GM23248 (cell line): ENCODE results near the gene INPP4A. TPM values are rescaled to one million over a fixed set of nuclear protein-coding genes. Genes with fewer than 3 reads are reported as not detected.

Experiments used
- DNase-seq: peaks from one replicate; pipeline ENCODE4 v3.0.0-alpha.2; 2015
- H2AFZ ChIP-seq: fragments of 200-600 bp; sonication (generic); 2 replicates; pipeline ENCODE4 v1.6.1; 2016; ENCODE audit warnings: antibody characterized with exemption
- H3F3A ChIP-seq: fragments of 200-600 bp; sonication (generic); 2 replicates; pipeline ENCODE4 v1.6.1; 2016; ENCODE audit warnings: mild to moderate bottlenecking, antibody characterized with exemption, mixed run types; ENCODE audit not compliant: insufficient read depth
- H3K27ac ChIP-seq: fragments of 200-600 bp; sonication (generic); 2 replicates; pipeline ENCODE4 v1.5.1; 2016; ENCODE audit warnings: mild to moderate bottlenecking
- H3K27me3 ChIP-seq: fragments of 200-600 bp; sonication (generic); replicated peaks from 2 replicates; pipeline ENCODE4 v1.6.1; 2016; ENCODE audit warnings: mild to moderate bottlenecking; ENCODE audit not compliant: insufficient read depth
- H3K36me3 ChIP-seq: fragments of 200-600 bp; sonication (generic); 2 replicates; pipeline ENCODE4 v1.6.1; 2016; ENCODE audit warnings: low read depth, mild to moderate bottlenecking
- H3K4me1 ChIP-seq: fragments of 200-600 bp; sonication (generic); 2 replicates; pipeline ENCODE4 v1.6.1; 2016; ENCODE audit warnings: mild to moderate bottlenecking; ENCODE audit not compliant: insufficient read depth
- H3K4me2 ChIP-seq: fragments of 200-600 bp; sonication (generic); one replicate; pipeline ENCODE4 v1.6.1; 2016; ENCODE audit warnings: mild to moderate bottlenecking; ENCODE audit not compliant: unreplicated experiment
- H3K4me3 ChIP-seq: fragments of 200-600 bp; sonication (generic); 2 replicates; pipeline ENCODE4 v1.5.1; 2016; ENCODE audit warnings: mild to moderate bottlenecking
- H3K79me2 ChIP-seq: fragments of 200-600 bp; sonication (generic); 2 replicates; pipeline ENCODE4 v1.6.1; 2016; ENCODE audit warnings: mild to moderate bottlenecking; ENCODE audit not compliant: insufficient read depth
- H3K9ac ChIP-seq: fragments of 200-600 bp; sonication (generic); 2 replicates; pipeline ENCODE4 v1.6.1; 2016; ENCODE audit warnings: mild to moderate bottlenecking
- H3K9me2 ChIP-seq: fragments of 200-600 bp; sonication (generic); 2 replicates; pipeline ENCODE4 v1.6.1; 2016; ENCODE audit warnings: mixed run types, mild to moderate bottlenecking, moderate library complexity; ENCODE audit not compliant: insufficient read depth
- H3K9me3 ChIP-seq: fragments of 200-600 bp; sonication (generic); one replicate; pipeline ENCODE4 v1.6.1; 2017; ENCODE audit warnings: low read depth
- H4K20me1 ChIP-seq: fragments of 200-600 bp; sonication (generic); 2 replicates; pipeline ENCODE4 v1.6.0; 2016; ENCODE audit not compliant: insufficient read depth
- EZH2 ChIP-seq: fragments of 200-600 bp; sonication (generic); IDR thresholded peaks from 2 replicates; pipeline ENCODE4 v1.6.1; 2018; ENCODE audit warnings: antibody characterized with exemption, mild to moderate bottlenecking; ENCODE audit not compliant: insufficient read depth, poor library complexity, severe bottlenecking
- EZH2phosphoT487 ChIP-seq: fragments of 200-600 bp; sonication (generic); IDR thresholded peaks from 2 replicates; pipeline ENCODE4 v1.6.1; 2018; ENCODE audit warnings: antibody characterized with exemption, moderate library complexity, mild to moderate bottlenecking, low read depth; ENCODE audit not compliant: insufficient read depth
- WGBS, 2 experiments: methylation state at CpG; one replicate each; pipeline ENCODE4 v1.1.6; 2015 to 2017; ENCODE audit warnings: low lambda C conversion rate in 2 of 2, low coverage in 1 of 2; ENCODE audit errors: missing lambda C conversion rate in 2 of 2; 5-methylcytosine and 5-hydroxymethylcytosine counted together
- in situ Hi-C: fragments of 300-500 bp; cut with MboI; formaldehyde crosslinking; loops from 2 replicates; pipeline ENCODE4 v1.15.0; 2020
- polyA plus RNA-seq: library from polyadenylated mRNA; unstranded; fragments of >200 nt; fragmentation: Nextera tagmentation; extraction: Ambion mirVana; gene quantifications from 2 replicates; pipeline ENCODE4 v1.2.1, GENCODE V29; 2016
- total RNA-seq: library from RNA; depleted of rRNA; stranded (reverse); fragments of >200 nt; shearing (Covaris generic); gene quantifications from 2 replicates; pipeline ENCODE4 v1.2.3, GENCODE V29; 2014

The INPP4A gene
- total and polyA plus RNA-seq, 2 experiments from 2014 or later: 9.5 to 16.0 TPM

GRCh38 chr2:98512699-98513098, 68.0 kb downstream of the INPP4A start:
- Histone ChIP-seq H3K9me2 (no peaks in the 10 kb centered on the region), H4K20me1 (no peaks in the 10 kb centered on the region), H3K36me3 (no peaks in the 10 kb centered on the region), H3K27me3 (no peaks in the 10 kb centered on the region), H3K9me3 (no peaks in the 10 kb centered on the region), H3F3A (no peaks in the 10 kb centered on the region), H3K4me1 (peaks cover 15% of the 10 kb centered on the region), H3K4me2 (no peak overlapping the region), H3K9ac (no peak overlapping the region), H3K79me2 (no peaks in the 10 kb centered on the region; the same call in 1 of the 2 replicates), H3K27ac (no peak overlapping the region), H2AFZ (no peak overlapping the region), H3K4me3 (no peak overlapping the region)
- 97 to 98% methylated on average over 5 of the region's 5 CpGs for WGBS, 2 experiments
- DNase-seq: no peak
- in situ Hi-C loops: no loop called here
- no peak for TF ChIP-seq EZH2phosphoT487
- TF ChIP-seq EZH2: no peak

GRCh38 chr2:98514096-98514639, 69.5 kb downstream of the INPP4A start:
- TF ChIP-seq EZH2phosphoT487 (no peak), EZH2 (no peak)
- Histone ChIP-seq H2AFZ (no peak overlapping the region), H3K4me1 (peaks cover 18% of the 10 kb centered on the region), H3K27me3 (no peaks in the 10 kb centered on the region), H3K4me3 (no peak overlapping the region), H3F3A (no peaks in the 10 kb centered on the region), H3K27ac (no peak overlapping the region), H3K9ac (no peak overlapping the region), H3K36me3 (no peaks in the 10 kb centered on the region), H4K20me1 (no peaks in the 10 kb centered on the region), H3K9me2 (no peaks in the 10 kb centered on the region), H3K9me3 (no peaks in the 10 kb centered on the region), H3K79me2 (no peaks in the 10 kb centered on the region; the same call in 1 of the 2 replicates), H3K4me2 (no peak overlapping the region)
- DNase-seq: no peak
- in situ Hi-C loops: no loop called here
- 91 to 94% methylated on average over 5 of the region's 5 CpGs for WGBS, 2 experiments

GRCh38 chr2:98514879-98515249, 70.2 kb downstream of the INPP4A start:
- Histone ChIP-seq H3K9me2 (no peaks in the 10 kb centered on the region), H3K27me3 (no peaks in the 10 kb centered on the region), H3K79me2 (no peaks in the 10 kb centered on the region; the same call in 1 of the 2 replicates), H3F3A (no peaks in the 10 kb centered on the region), H3K4me1 (peaks cover 18% of the 10 kb centered on the region), H3K9ac (peak overlapping the region; percentile 44; the same call in 1 of the 2 replicates), H3K9me3 (no peaks in the 10 kb centered on the region), H3K27ac (peak overlapping the region; percentile 36; the same call in 1 of the 2 replicates), H2AFZ (no peak overlapping the region), H3K36me3 (no peaks in the 10 kb centered on the region), H3K4me3 (peak overlapping the region; percentile 26; the same call in 1 of the 2 replicates), H3K4me2 (peak overlapping the region; percentile 43), H4K20me1 (no peaks in the 10 kb centered on the region)
- TF ChIP-seq EZH2phosphoT487 (no peak), EZH2 (no peak)
- WGBS, 2 experiments: 65 to 78% methylated on average over 4 of the region's 4 CpGs
- no peak for DNase-seq
- in situ Hi-C loops: no loop called here

- Histone ChIP-seq H3K27me3 (no peaks in the 10 kb centered on the region), H3K9me3 (no peaks in the 10 kb centered on the region), H3K79me2 (no peaks in the 10 kb centered on the region; the same call in 1 of the 2 replicates), H3K9me2 (no peaks in the 10 kb centered on the region), H3K4me1 (peaks cover 18% of the 10 kb centered on the region), H4K20me1 (no peaks in the 10 kb centered on the region), H3K36me3 (no peaks in the 10 kb centered on the region), H2AFZ (0 out of 2 replicates have a peak overlapping the region, but pooled peaks have one; percentile 15), H3K27ac (peak overlapping the region; percentile 36), H3K9ac (peak overlapping the region; percentile 44), H3K4me3 (peak overlapping the region; percentile 26; the same call in 1 of the 2 replicates), H3F3A (no peaks in the 10 kb centered on the region), H3K4me2 (peak overlapping the region; percentile 43)
- no peak for TF ChIP-seq EZH2
- no peak for TF ChIP-seq EZH2phosphoT487
- in situ Hi-C loops: no loop called here
- peak; percentile 74 for DNase-seq
- WGBS, 2 experiments: 61 to 65% methylated on average over 11 to 13 of the region's 13 CpGs
These were observed 70.8 kb downstream of the INPP4A start for GRCh38 chr2:98515250-98515991.
